GM21576 (cell line): ENCODE measurements around the gene REV3L.
A peak's percentile ranks its signal among the peaks of the same experiment; 100 is the strongest.

Experiments
- ATAC-seq: cut with Tn5 transposase; IDR thresholded peaks from one replicate; pipeline ENCODE4 v1.9.1; 2021; ENCODE audit warnings: mild to moderate bottlenecking, moderate library complexity; ENCODE audit not compliant: unreplicated experiment

Gene REV3L

DNA sequence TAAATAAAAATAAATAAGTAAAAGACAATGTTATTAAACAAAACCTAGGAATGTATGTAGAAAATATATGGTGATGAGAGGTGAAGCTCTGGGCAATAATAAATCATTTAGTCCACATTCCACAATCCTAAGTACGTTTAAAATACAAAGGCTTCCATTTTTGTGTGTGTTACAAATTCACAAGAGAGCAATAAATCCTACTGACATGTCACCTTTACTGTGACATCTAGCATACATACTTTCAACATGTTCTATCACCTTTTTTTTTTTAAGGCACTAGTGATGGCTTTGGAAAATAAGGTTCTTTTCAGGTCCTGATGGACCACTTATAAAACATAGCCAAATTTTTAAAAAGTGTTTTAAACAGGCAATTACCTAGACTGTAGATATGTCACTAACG, 12.0 kb downstream of the REV3L start:
- ATAC-seq, result no peak

DNA sequence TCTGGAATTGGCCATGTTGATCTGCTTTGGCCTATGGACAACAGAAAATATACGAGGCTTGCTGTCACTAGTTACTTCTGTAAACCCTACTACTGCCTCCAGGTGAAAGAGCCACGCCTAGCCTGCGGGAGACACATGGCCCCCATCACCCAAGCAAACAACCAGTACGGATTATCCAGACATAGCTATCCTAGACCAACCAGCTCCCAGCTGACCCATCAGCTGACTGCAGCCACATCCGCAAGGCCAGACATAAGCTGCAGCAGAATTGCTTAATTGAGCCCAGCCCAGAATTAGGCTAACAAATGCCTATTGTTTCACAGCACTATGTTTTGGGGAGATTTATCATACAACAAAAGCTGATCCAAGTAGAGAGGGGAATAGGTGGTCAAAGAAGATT, 13.5 kb downstream of the REV3L start:
- ATAC-seq, result no peak

DNA sequence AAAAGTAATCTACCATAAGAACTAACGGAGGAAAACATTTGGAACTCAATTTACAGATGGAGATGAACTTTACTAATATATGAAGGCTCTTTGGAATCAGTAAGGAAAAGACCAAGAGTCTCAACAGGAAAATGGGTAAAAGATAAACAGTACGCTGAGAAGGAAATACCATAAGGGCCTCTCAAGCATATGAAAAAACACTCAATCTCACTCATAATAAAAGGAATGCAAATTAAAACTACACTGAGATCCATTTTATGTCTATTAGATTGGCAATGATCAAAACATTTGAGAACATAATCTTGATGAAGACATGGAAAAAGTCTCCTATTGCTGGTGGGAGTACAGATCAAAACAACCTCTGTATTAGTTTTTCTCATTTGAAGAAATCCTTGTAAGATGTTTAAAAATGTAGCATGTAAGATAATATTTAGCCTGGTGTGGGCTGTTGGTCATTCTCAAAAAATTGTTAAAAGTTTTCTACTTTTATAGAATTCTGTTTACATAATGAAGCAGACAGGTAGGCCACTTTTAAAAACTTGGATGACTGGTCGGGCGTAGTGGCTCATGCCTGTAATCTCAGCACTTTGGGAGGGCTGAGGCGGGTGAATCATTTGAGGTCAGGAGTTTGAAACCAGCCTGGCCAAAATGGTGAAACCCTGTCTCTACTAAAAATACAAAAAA, 14.5 kb downstream of the REV3L start:
- ATAC-seq, result no peak

DNA sequence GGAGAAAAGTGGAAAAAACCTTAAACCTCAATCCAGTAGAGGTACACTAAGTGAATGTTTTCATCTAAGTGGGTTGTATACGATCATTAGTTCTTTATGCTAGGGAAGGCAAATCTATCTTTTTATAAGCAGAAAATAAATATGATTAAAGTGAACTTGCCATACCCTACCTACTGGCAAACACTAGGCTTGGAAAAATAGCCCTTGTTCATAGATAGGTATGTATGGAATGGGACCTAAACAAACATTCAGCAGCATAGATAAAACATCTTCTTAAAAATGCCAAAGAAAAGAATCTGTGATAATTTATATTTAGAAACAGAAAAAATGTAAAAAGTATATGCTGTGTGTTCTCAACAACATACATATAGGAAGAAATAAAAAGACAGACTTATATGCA, 18.8 kb downstream of the REV3L start:
- no peak for ATAC-seq

DNA sequence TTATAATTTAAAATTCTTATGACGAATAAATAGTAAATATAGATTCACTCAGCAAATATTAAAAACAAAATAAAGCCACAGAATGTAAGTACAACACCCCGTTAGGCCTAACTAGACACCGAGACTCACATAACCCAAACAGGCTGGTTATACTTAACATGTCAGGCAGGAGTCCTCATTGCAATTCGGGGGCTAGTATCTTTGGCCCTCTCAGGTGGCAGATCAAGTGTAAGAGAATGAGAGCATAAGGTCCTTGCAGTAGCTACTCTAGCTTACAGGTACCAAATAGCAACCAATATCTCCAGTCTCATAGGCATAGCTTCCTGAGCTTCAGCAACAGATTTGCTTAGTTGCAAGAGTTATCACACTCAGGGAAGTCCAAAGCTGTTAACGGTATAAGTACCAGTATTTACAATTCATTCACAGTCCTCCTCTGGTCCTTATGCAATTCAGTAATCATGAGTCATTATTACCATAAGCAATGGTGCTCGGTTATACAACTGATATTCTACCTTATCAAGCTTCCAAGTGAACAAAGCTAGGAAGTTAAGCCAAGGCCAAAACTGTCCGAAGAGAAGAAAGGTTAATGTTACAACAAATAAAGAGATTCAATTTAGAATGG, 20.1 kb downstream of the REV3L start:
- no peak for ATAC-seq

DNA sequence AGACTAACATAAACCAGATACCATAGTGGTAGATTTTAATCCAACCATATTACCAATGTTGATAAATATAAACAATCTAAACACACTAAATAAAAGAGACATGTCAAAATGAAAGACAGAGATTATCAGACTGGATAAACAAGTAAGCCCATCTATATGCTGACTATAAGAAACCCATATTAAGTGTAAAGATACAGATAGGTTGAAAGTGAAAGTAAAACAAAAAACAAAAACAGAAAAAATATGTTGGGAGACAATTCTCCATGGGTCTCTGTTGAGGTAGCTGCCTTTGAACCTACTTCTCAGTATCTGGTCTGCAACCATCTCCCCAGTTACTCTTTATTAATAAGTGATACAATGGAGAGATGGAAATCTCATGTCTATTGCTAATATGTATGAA, 21.2 kb downstream of the REV3L start:
- ATAC-seq, result no peak

DNA sequence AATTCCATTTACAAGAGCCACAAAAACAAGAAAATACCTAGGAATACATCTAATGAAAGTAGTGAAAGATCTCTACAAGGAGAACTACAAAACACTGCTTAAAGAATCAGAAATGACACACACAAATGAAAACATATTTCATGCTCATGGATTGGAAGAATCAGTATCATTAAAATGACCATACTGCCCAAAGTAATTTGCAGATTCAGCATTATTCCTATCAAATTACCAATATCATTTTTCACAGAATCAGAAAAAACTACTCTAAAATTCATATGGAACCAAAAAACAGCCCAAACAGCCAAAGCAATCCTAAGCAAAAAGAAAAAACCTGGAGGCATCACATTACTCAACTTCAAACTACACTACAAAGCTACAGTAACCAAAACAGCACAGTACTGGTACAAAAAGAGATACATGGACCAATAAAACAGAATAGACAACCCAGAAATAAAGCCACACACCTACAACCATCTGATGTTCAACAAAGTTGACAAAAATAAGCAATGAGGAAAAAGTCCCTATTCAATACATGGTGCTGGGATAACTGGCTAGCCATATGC, 24.3 kb downstream of the REV3L start:
- no peak for ATAC-seq

DNA sequence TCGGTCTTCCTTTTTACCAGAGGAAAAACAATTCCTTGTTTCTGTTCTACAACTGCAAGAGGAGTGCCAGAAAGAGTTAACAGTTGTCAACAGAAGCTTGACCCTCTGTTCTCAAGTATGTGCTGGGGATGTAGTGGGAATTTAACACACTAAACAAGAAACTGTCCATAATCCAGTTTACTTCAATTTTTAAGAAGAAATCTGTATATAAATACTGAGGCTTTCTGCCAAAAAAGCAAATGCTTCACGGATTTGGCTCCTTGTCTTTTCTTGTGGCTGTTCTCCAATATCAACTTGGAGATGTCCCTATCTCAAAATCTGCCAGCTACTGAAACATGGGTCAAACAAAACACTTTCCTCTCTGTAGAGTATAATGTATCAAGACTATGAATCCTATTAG, 26.8 kb downstream of the REV3L start:
- no peak for ATAC-seq

DNA sequence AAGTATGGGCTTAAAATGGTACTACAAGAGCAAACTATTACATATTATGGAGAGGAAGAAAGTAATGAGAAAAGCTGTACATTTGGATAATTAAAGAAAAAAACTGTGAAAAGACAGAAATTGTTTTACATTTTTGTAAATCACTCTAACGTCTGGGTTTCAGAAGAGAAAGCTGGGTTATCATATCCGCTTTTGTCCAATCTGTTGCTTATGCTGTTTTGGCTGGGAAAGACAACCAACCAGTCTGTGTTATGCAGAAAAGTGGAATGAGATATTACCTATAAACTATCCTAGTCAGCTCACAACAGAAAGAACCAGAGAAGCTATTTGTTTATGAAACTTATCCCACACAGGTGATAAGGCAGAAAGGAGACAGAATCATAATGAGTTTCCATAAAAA, 32.4 kb downstream of the REV3L start:
- no peak for ATAC-seq

DNA sequence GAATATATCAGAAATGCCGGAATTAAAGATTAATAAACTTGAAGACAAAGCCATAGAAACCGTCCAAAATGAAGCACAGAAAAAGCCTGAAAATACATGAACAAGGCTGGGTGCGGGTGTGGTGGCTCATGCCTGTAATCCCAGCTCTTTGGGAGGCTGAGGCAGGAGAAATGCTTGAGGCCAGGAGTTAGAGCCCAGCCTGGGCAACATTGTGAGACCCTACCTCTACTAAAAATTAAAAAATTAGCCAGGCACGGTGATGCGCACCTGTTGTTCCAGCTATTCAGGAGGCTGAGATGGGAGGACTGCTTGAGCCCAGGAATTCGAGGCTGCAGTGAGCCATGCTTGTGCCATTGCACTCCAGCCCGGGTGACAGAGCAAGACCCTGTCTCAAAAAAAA, 32.9 kb downstream of the REV3L start:
- no peak for ATAC-seq

DNA sequence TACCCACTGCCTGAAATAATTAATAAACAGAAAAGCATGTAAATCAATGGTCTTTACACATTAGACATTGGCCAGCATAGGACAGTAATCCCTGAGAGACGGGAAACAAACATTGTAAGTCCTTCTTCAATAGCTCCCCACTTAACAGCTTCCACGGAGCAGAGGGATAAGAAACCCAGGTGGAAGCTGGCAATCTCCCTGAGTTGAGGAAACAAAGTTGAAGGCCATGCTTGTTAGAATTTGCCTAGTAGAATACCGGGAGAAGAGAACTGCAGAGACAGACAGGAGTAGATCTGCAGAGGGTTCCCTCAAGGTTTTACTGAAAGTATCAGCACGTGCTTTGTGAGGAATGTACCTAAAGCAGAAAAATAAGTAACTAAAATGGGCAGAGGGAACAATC, 33.9 kb downstream of the REV3L start:
- no peak for ATAC-seq

DNA sequence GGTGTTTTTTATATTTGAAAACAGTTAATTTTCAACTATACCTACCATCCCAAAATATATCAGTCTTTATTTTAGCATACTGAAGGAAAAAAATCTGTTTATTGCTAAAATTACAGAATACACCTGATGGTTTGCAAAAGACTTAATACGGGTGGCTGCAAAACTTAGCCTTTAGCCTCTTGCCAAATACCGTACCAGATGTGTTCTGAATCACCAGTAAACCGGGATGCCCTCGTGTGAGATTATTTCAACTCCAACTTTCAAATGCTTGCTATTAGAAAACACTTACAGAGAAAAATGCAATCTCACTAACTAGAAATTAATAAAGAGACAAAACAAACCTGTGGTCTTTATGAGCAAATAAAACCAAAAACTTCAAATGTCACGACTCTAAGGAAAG, 36.0 kb downstream of the REV3L start:
- no peak for ATAC-seq

DNA sequence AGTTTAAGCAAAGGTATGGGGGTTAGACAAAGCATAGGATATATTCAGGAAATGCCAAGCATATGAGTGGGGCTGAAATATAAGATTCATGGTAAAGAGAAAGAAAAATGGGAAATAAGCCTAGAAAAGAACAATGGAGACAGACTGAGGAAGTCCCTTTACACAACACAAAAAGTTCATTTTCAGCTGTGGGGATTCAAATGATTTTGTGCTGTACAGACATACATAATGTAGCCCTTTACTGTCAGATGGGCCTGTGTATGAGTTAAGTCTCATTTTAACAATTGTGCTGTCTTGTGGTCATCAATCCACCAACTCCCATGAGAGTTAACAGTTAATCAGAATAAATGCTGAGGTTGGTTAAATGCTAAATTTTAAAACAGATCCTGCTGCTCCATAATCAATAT, 37.2 kb downstream of the REV3L start:
- no peak for ATAC-seq

DNA sequence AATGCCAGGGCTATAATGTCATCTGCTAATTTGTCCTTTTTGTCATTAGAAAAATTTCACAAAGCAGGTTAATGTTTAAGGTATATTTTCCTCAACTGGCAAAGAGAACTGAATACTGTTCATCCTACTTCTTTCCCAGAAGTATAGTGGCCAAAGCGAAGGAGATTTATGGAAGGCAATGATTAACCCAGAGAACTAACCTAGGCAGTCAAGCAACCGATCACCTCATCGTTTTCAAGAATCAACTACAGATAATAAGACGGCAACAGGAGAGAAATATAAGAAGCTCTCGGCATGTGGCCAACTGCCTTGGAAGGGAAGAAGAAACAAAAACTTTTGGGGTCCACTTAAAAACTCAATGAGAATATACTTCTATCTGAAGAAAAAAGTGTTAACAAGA, 38.2 kb downstream of the REV3L start:
- no peak for ATAC-seq

DNA sequence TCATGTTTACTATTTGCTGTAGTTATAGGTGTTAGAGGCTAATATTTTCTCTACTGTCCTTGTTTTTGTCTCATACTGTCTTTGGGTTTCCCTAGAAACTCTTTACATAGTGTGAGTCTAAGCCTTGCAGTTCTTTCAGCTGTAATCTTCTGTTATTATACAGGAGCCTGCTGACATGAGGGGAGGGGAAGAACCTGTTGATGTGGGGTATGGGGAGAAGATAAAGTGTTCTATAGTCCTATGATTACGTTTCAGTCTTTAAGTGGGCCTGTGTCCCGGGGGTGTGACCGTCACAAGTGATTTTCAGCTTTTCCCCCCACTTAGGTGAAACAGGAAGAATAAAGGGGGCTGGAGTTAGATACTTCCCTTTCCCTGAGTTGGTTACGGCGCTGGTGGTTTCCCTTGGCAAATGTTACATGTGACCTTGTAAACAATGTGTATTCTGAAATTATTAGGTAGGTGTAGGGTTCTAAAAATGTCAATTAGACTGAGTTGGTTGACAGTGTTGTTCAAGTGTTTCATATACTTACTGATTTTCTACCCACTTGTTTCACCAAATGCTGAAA, 41.3 kb downstream of the REV3L start:
- peak; percentile 53 for ATAC-seq

DNA sequence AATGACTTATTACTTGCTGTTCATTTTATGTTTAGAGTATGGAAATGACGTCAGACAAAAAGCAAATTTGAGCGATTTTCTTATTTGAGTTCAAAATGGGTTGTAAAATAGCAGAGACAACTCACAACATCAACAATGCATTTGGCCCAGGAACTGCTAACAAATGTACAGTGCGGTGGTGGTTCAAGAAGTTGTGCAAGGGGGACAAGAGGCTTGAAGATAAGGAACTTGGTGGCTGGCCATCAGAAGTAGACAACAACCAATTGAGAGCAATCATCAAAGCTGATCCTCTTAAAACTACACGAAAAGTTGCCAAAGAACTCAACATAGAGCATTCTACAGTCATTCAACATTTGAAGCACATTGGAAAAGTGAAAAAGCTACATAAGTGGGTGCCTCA, 43.8 kb downstream of the REV3L start:
- no peak for ATAC-seq

DNA sequence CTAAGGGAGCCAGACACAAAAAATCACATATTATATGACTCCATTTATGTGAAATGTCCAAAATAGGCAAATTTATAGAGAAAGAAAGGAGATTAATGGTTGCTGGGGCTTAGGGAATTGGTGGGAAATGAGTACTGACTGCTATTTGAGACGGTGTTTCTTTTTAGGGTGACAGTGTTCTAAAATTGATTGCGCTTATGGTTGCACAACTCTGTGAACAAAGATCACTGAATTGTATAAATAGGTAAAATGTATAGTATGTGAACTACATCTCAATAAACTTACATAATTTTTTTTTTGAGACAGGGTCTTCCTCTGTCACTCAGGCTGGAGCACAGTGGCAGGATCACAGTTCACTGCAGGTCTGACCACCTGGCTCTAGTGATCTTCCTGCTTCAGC, 45.4 kb downstream of the REV3L start:
- ATAC-seq, result no peak

DNA sequence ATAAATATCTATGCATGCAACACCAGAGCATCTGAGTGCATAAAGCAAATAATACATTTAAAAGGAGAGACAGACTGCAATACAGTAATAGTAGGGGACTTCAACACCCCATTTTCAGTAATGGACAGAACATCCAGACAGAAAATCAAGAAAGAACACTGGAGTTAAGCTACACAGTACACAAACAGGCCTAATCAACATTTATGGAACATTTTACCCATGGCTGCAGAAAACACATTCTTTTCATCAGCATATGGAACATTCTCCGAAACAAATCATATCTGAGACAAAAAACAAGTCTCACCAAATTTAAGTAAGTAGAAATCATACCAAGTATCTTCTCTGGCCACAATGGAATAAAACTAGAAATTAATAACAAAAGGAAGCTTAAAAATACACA, 50.5 kb downstream of the REV3L start:
- ATAC-seq, result no peak

DNA sequence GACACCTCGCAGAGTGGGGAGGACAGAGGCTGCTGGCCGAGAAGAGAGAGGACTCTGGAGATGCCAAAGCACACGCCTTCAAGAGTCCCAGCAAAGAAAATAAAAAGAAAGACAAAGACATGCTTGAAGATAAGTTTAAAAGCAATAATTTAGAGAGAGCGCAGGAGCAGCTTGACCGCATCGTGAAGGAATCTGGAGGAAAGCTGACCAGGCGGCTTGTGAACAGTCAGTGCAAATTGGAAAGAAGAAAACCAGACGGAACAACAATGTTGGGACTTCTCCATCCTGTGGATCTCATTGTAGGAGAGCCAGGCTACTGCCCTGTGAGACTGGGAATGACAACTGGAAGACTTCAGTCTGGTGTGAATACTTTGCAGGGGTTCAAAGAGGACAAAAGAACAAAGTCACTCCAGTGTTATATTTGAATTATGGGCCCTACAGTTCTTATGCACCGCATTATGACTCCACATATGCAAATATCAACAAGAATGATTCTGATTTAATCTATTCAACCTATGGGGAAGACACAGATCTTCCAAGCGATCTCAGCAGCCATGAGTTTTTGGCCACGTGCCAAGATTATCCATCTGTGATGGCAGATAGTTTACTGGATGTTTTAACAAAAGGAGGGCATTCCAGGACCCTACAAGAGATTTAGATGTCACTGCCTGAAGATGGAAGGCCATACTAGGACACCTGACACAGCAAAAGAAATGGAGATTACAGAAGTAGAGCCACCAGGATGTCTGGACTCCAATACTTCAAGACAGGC, 52.2 kb downstream of the REV3L start:
- ATAC-seq, result no peak

DNA sequence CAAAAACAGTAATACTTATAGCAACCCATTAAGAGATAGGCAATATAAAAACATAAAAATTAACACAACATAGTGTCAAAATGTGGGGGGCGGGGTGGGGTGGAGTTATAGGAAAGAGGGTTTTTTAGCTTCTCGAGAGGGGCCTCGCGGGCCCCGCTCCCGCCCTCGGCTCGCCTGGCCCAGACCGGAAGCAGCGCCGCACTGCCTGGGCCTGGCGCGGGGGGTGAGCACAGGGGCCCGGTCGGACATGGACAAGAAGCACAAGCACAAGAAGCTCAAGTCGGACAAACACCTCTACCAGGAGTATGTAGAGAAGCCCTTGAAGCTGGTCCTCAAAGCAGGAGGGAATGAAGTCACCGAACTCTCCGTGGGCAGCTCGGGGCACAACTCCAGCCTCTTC, 53.4 kb downstream of the REV3L start:
- no peak for ATAC-seq

DNA sequence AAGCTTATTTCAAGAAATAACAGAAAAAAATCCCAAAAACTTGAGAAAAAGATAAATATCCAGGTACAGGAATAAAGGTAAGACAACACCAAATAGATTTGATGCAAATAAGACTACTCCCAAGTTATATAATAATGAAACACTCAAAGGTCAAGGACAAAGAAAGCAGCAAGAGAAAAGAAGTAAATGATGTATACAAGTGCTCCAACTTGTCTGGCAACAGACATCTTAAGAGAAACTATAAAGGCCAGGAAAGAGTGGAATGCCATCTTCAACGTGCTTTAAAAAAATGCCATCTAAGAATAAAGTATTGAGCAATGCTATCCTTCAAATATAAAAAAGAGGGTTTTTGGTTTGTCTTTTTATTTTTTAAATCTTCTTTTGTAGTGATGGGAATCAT, 54.2 kb downstream of the REV3L start:
- ATAC-seq, result no peak
